ENCODE data around the gene TAS2R30. TPM values are rescaled to one million over a fixed set of nuclear protein-coding genes. Genes with fewer than 3 reads are reported as not detected.
A peak's percentile ranks its signal among the peaks of the same experiment; 100 is the strongest.

TAS2R30 gene
- total and polyA plus RNA-seq, 9 of the 15 experiments (the other 6 are each of a cell fraction or from before 2014, with no cell fraction given): 0.11 to 4.0 (median 0.99) TPM; not detected in 3

- TF ChIP-seq CHD4 (IDR thresholded peaks at IDR 0.05; ENCODE audit: insufficient read depth, insufficient replicate concordance, low read depth, low read length, poor library complexity, severe bottlenecking): no peak
- TF ChIP-seq ZNF511 (CRISPR knock-in tag; IDR thresholded peaks at IDR 0.05): peak; percentile 23; the same call in 1 of the 2 replicates
- peak; percentile 18; the same call in 1 of the 2 replicates for TF ChIP-seq HMBOX1 (IDR thresholded peaks at IDR 0.05)
- TF ChIP-seq POLR2G (IDR thresholded peaks at IDR 0.05; ENCODE audit: low read depth, low read length): peak; percentile 93
- no peak for TF ChIP-seq NR4A1 (CRISPR knock-in tag; IDR thresholded peaks at IDR 0.05)
- TF ChIP-seq NR4A1 (tag; IDR thresholded peaks at IDR 0.05): no peak
- TF ChIP-seq ZBTB1 (CRISPR knock-in tag; IDR thresholded peaks at IDR 0.05; ENCODE audit: borderline replicate concordance, low read depth): no peak
- TF ChIP-seq ZNF551 (CRISPR knock-in tag; IDR thresholded peaks at IDR 0.05): no peak
- TF ChIP-seq RBM15 (IDR thresholded peaks at IDR 0.05; ENCODE audit: insufficient read depth, low read length): no peak
- no peak for TF ChIP-seq CBX3 (IDR thresholded peaks at IDR 0.05; ENCODE audit: borderline replicate concordance in 1 of 2, low read length in 2 of 2)
- no peak for TF ChIP-seq BRF1 (IDR thresholded peaks at IDR 0.05; ENCODE audit: borderline replicate concordance, extremely low read depth, insufficient read length)
- peak; percentile 54 for TF ChIP-seq PRPF4 (IDR thresholded peaks at IDR 0.05; ENCODE audit: insufficient read depth, low read depth, low read length, poor library complexity, severe bottlenecking)
- peak; percentile 91 for TF ChIP-seq POLR2A (conservative IDR thresholded peaks at IDR 0.05)
- no peak for TF ChIP-seq STAG1 (CRISPR knock-in tag; IDR thresholded peaks at IDR 0.05; ENCODE audit: borderline replicate concordance)
- no peak for TF ChIP-seq KAT2B (IDR thresholded peaks at IDR 0.05; ENCODE audit: low read depth, low read length)
- no peak for TF ChIP-seq NCOA1 (IDR thresholded peaks at IDR 0.05; ENCODE audit: low read depth)
- peak; percentile 83 for TF ChIP-seq ARHGAP35 (IDR thresholded peaks at IDR 0.05; ENCODE audit: partially characterized antibody)
- peak; percentile 84 for TF ChIP-seq RBBP5 (IDR thresholded peaks at IDR 0.05; ENCODE audit: borderline replicate concordance, insufficient read depth, low read length, poor library complexity, severe bottlenecking)
- no peak for TF ChIP-seq ZBED1 (IDR thresholded peaks at IDR 0.05)
- TF ChIP-seq DLX4 (CRISPR knock-in tag; IDR thresholded peaks at IDR 0.05): no peak
- no peak for TF ChIP-seq RUNX1 (IDR thresholded peaks at IDR 0.05; ENCODE audit: low read depth)
- no peak for TF ChIP-seq SOX6 (IDR thresholded peaks at IDR 0.05)
- peak; percentile 56 for TF ChIP-seq NFE2 (IDR thresholded peaks at IDR 0.05; ENCODE audit: low read depth)
- TF ChIP-seq HCFC1 (IDR thresholded peaks at IDR 0.05; ENCODE audit: low read depth, low read length): peak; percentile 58
- no peak for TF ChIP-seq ELK1 (CRISPR knock-in tag; IDR thresholded peaks at IDR 0.05)
- TF ChIP-seq ATF4 (CRISPR knock-in tag; IDR thresholded peaks at IDR 0.05): no peak
Measured at GRCh38 chr12:11171145-11171968, 36.9 kb upstream of the TAS2R30 start, which contains the start of gene SMIM10L1 (continued).
